Stimulated activated CD8-positive, alpha-beta memory T cell treated with anti-CD3 and anti-CD28 coated beads, Interleukin-2, amount 100 ng/mL, for 1 hour (primary cell): ENCODE data around the gene SIGLEC6.

Experiments
- DNase-seq, 2 donors: peaks; one replicate each; pipeline ENCODE4 v3.0.0-alpha.2; 2020; ENCODE audit warnings: low read depth in 2 of 2

SIGLEC6 gene

DNA sequence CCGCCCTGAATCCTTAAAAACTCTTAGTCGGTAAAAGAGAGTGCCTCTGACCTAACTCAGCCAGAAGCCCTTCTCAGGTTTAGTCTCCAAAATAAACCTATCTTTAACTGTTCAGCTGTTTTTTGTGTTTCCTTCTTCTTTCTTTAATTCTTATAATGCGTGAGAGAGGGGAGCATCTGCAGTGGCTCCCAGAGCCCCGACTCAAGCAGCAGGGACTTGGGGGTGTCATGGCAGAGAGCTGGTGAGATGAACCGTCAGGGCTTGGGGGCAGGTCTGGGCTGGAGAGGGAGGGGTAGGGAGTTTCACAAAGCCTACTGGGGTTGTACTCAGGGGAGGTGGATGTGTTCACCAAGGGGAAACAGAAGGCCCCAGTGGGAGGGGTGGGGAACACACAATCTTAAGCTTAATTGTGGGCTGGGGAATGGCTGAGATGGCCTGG is 16.8 kb upstream of the SIGLEC6 start:
- DNase-seq = no peak

DNA sequence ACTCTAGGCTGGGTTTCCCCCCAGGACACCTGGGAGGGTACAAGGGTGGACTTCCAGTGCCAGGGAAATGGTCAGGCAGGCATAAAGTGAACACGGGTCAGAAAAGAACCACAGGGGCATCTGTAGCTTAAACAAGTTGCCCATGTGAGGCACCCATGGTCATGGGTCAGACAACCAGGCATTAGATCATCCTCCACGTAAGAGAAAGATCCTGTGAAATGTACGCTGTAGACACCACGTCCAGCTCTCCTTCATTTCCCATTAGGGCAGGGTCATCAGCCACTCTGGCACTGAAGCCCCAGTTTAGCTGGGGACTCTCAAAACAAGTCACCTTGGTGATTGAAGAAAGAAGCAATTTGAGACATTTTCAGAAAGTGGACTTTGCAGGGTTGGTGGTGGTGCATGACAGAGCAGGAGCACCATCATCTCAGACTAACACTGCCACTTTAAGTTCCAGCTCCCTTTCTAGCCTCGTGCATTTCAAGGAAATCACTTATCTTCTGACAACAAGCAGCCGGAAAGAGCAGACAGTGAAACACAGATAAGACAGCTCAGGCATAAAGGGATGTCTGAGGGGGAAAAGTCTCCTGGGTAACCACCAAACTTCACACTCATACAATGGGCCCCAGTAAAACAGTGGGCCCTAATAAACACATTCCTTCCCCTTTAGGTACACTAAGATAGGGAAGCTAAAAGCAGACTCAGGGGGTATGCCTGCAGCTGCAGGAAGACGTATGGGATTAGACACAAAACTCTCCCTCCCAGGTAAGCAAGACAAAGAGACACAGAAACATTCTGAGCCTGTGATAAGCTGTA is 16.1 kb upstream of the SIGLEC6 start:
- no peak for DNase-seq

DNA sequence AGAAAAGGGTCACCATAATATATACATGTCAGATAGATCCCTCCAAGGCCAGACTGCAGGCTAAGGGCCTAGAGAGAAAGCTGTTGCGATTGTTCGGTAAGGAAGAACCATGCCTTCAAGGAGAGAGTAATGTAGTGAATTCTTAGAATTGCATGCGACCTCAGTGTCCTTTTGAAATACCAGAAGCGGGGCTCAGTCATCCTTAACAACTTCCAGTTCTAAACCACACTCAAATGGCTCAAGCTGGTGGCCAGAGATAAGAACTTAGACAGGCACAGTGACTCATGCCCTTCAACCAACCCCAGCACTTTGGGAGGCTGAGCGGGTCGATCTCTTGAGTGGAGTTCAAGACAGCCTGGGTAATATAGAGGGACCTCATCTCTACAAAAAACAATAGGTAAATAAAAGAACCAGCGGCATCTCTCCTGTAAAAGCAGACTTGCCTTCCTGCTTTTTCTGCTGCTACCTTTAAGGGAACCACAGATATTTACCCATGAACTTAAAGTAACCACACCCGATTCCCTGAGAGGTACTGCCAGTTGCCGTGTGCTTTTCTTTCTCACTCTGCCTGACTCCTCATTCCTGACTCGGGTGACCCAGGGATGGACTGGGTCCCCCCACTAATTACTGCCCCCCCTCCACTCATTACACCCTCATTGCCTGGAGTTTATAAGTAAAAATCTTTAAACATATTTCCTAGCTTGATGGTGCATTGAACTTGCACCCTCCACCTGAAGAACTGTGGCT is 15.4 kb upstream of the SIGLEC6 start:
- DNase-seq = no peak

DNA sequence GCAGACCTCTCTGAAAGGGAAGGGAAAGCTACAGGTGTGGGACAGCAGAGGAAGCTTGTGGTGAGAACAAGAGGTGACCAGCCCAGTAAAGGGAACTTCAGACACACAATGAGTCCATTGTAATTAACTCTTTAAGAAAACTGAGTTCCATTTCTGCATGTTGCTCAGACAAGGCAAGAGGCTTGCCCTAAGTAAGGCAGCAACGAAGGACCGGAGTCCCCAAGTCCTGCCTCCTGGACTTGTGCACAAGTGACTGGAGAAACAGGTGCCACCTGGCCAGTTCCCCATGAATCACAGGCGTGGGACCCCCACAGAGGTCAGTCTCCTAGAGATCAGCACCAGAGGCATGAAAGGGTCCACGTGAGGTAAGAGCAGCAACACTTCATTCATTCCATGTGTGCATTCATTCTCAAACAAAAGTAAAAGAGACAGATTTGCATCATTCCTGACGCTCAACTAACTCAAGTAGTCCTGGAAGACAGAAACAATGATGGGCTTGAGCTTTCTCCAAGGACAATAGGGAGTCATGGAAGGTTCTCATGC is 14.7 kb upstream of the SIGLEC6 start:
- no peak for DNase-seq

DNA sequence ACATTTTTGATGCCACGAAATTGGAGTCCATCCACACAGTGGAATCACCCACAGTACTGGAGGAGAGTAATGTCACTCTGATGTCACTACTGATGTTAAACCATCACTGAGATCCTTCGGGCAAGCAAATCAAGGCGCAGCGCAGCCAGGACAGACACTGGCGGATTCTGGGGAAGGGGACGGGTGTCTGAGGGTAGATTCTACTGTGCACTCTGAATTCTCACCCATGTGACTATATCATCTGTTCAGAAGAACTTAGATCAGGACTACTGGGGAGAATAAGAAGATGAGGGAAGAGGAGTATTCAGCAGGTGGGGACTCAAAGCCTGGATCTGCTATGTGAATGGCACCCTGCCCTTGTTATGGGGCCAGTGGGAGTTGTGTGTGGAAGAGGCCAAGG is 12.6 kb upstream of the SIGLEC6 start:
- no peak for DNase-seq

DNA sequence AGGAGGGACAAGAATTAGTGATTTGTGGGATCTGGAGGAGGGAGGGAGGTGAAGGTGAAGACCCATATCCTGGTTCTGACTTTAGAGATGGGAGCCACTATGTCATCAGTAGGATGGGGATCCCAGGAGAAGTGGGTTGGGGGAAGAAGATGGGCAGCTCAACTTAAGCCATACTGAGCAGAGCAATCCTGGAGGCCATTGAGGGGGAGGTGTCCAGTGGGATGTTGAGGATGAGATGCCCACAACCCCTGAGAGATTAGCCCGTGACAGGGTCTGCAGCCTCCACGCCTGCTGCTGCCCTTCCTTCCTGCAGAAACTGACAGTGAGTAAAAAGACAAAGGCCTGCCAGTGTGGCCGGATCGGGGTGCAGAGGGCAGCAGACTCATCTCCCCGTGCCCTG is 11.2 kb upstream of the SIGLEC6 start:
- no peak for DNase-seq

DNA sequence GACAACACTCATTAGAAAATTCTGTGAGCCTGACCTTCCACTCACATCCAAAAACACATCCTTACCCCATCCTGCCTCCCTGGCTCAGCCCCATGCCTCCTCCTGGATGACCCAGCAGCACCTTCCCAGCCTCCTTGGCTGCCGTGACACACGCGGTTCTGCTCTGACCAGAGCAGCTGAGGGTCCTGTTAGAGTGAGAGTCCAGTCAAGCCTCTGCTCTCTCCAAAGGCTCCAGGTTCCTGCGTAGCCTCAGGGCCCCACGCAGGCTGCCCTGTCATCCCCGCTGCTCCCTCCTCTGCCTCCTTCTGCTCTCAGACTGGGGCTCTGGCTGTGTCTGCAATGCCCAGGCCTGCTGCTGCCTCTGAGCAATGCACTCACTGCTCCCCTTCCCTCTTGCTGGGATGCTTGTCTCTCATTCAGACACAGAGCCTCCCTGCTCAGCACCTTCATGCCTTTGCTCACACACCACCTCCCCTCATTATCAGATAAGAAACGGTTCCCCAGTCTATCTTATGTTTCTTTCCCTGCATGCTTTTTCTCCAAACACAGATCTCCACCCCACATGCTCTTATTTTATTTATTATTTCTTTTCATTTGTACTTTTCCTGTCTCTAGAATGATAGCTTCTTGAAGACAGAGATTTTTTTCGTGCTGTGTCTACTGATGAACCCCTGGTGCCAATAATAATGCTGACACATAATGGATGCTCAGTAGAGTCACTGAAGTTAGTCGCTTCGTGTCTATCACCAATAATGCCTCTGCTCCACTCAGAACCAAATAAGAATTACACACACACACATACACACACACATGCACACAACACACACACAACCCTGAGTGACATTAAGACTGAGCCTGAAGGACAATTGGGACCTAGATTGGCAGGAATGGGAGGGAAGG is 10.2 kb upstream of the SIGLEC6 start:
- DNase-seq = no peak

DNA sequence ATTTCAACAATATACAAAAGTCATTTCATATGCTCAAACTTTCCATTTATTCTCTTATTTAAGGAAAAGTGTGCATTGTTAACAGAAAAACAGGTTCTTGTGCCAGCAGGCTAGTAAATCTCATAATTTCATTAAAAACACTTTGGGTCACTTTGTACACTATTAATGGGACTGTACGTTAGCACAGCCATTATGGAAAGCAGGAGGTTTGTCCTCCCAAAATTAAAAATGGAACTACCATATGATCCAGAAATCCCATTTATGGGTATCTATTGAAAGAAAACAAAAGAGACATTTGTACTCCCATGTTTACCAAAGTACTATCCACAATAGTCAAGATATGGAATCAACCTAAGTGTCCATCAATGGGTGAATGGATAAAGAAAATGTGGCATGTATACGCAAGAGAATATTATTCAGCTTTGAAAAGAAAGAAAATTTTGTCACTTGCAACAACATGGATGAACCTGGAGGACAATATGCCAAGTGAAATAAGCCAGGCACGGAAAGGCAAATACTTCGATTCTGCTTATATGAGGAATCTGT is 8.4 kb upstream of the SIGLEC6 start:
- no peak for DNase-seq

DNA sequence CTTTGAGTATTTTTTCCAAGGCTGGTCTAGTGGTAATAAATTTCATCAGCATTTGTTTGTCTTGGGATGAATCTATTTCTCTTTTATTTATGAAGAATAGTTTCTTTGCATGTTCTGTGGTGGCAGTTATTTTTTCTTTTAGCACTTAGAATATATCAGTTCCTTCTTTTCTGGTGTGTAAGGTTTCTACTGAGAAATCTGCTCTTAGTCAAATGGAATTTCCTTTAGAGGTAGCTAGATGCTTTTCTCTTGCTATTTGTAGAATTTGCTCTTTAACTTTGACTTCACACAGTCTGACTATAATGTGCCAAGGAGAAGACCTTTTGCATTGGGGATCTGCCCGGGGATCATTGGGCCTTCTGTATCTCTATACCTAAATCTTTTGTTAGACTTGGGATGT is 4.1 kb upstream of the SIGLEC6 start:
- no peak for DNase-seq

DNA sequence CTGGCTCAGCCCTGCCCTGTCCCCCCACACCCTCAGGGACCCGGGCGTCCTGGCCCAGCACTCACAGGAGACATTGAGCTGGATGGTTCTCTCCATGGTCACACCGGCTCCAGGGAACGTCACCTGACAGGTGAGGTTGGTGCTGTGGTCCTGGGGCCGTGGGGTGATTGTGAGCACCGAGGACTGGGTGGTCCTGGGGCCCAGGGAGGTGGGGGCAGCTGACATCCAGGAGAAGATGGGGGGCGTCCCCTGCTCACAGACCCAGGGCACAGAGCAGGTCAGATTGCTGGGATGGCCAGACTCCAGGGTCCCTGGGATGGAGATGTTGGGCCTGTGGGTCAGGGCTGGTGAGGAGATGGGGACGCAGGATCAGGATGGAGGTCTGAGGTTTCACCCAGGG is 854 bp downstream of the SIGLEC6 start:
- no peak for DNase-seq

DNA sequence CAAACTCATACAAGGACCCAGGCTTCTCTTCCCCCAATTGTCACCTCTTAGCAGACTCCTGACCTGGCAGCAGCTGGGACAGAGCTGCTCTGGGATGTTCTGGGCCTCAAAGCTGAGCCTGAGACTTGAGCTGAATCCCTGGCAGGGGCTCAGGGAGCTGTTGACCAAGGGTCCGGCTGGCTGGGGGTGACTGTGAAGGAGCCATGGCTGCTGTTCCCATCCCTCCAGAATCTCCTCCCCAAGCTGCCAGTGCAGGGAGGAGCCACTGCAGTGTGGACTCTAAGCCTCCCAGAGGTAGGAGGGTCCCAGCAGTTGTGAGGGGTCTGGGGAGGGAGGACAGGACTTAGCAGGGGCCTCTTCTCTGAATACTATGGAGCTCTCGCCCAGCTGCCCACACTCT is 2.2 kb downstream of the SIGLEC6 start:
- DNase-seq = no peak

DNA sequence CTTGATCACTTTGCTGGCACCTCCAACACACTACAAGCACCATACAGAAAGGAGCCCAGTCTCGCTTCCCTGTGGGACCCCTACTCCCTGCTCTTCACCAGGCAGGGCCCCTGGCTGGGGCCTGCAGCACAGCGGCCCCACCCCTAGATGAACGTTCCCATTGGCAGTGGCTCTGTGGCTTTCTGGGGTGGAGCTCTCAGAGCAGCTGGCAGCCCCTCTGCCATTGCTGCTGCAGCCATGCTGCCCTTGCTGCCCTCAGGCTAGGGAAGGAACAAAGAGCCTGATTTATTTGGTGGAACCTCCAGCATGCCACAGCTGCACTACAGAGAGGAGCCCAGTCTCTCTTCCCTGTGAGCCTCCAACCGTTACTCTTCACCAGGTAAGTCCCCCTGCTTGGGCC is 5.8 kb downstream of the SIGLEC6 start:
- DNase-seq = no peak

DNA sequence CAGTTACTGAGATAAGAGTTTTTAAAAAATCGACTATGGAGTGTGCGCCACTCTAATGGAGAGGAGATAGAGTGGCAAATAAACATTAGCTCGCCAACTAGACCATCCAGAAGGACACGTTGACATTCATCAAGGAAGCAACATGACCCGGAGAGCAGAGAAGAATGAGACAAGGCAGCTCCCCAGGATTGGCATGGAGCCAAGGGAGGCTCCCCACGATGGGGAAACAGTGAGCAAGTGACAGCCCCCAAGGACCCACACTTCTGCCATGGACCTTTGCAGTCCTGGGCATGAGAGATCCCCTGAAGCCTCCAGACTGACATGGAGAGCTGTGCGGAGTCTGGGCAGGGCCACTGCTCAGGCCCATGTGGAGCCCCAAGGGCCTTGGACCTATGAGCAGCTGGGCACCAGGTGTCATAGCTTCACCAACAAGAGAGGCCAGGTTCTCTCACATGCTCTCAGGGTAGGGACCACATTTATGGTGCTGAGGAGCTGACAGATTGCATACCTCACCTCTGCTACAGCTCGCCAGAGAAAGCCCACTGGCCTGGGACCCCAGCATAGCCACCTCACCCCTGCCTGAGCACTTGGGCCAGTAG is 6.7 kb downstream of the SIGLEC6 start:
- DNase-seq = no peak

DNA sequence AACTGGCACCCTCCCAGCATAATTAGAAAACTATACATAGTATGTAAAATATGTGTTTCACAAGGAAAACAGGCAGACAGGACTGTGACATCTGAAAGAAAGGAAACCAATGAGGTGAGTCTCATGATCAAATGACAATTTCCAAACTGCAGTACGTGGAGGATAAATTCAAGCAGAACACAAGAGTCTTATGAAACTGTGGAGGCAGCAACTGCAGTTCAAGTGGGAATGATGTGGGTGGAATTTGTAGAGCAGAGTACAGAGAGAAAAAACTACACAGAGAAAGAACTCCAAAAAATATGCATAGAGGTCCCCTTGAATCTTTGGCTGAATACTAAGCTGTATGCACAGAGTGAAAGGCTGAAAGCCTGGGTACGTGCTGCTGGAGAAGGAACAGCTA is 9.7 kb downstream of the SIGLEC6 start:
- DNase-seq = no peak

DNA sequence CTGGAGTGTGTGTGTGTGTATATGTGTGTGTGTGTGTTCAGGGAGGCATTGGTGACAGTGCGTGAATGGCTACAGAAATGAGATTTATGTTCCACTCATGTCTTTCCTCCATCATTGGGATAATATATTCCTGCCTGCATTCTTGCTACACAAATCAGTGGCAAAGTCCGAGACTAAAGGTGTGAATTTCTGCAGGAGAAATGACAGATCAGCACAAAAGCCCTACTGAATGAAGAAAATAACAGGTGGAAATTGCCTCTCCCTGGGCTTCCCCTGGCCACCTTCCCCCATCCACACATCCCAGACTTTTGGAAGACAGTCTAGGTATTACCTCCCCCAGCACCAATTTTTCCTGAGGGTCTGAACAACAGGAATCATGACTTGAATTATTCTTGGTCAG is 10.1 kb downstream of the SIGLEC6 start:
- no peak for DNase-seq

DNA sequence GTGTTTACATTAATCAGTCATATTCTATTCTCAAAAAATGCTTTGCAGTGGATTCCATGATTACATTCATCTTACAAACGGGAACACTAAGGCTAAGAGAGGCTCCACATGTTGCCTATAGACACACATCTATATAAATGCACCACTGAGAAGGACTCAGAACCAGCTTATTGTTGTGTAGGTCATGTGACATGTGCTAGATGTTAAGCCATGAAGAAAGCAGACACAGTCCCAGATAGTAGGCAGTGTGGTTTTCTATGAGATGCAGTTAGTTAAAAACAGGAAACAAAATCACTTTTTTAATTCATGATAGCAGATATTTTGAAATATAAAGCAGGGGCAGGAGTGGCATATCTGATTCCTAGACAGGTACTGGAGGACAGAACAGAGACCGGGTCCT is 10.7 kb downstream of the SIGLEC6 start:
- no peak for DNase-seq

DNA sequence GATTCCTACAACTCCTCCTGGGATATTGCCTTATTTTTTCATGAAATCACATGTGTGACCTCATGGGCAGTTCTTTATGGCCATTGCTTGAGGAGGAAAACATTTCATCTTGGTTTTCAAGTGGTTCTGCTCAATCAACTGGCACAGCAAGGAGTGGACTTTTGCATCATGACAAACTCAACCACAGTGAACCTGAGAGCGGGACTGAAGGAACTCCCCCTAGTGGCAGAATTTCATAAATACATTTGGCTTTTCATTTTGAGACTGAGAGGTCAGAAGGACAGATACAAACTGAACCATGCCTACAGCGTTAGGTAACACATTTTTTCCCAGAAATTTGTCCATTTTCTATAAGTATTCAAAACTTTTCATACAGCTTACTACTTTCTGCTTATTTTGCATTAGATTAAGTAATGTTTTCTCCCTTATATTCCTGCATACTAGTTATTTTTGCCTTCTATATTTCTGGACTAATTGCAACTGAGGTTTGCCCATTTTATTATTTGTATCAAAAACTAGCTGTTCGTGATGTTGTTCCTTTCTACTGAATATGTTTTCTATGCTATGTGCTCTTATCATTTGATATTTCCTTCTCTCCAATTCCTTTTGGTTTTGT is 16.5 kb downstream of the SIGLEC6 start:
- DNase-seq = no peak

DNA sequence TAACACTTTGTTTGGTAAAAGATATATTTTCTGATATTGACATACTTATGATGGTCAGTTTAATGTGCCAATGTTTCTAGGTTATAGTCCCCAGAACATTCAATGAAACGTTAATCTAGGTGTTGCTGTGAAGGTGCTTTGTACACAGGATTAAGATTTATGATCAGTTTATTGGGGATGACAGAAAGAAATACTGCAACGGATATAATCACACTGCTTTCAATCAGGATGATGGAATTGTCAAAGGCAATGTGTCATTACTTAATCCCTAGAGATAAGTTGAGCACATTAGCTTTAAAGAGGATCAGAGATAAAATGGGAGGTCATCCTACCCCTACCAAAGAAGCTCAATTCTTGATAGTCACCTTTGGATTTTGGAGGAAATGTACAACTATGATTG is 17.5 kb downstream of the SIGLEC6 start:
- DNase-seq = no peak

DNA sequence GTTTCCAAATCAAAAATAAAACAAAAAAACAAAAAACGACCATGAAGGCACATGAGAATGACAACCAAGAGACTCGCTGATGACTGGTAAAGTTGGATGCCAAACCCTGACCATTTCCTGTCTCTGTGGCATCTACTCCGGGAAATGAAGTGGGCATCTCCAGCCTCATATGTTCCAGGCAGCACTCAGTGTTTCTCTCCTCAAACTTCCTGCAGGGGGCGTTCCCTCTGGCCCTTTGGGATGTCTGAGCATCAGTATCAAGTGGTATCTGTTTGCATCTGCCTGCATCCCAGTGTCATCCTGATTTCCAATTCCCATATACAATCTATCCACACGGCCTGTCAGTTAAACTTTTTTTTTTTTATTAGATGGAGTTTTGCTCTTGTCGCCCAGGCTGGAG is 20.1 kb downstream of the SIGLEC6 start:
- DNase-seq = no peak

DNA sequence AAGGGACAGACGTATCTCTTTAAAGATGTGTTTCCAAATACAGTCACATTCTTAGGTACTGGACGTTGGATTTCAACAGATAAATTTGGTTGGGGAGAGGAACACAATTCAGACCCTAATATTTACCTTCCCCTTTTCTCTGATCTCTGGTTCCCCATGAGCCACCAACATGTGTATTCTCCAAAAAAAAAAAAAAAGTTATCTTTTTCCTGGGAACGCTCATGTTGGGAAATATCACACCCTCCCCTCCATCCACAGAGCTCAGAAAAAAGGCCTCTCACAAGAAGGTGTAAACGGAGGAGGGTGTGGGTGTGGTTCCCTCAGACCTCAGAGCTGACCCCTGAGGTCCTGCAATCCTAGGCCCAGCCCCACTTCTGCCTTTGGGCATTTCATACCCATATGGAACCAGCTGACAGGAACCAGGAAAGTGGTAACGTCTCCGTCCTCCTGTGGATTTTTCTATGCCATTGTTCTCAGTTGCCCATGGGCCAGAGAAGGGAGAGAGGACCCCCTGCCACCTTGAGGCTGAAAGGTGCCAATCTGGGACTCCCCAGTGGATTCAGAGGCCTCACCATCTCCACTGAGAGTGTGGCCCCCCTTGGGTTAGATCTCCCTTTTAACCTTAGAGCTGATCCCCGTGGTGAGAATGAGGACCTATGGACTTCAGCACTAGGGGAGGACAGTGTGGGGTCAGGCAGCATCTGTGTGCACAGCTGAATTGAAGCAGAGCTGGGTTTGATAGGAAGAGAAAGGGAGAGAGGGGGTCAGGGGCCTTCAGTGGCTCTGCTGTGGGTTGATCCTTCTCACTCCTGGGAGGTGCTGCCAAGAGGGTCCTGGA is 21.4 kb downstream of the SIGLEC6 start:
- no peak for DNase-seq
